Prostate gland (tissue), 2 donors: Measurements from ENCODE around the gene WWTR1. TPM values are rescaled to one million over a fixed set of nuclear protein-coding genes. Genes with fewer than 3 reads are reported as not detected.

ENCODE experiments used
- DNase-seq: peaks from one replicate; pipeline ENCODE4 v3.0.0-alpha.2; 2019; ENCODE audit warnings: low spot score
- H3K27ac ChIP-seq, 2 donors: fragments of 200-600 bp; sonication (generic); 2 replicates each; pipeline ENCODE4 v1.5.1; 2017 to 2019
- H3K27me3 ChIP-seq: fragments of 200-600 bp; sonication (generic); replicated peaks from 2 replicates; pipeline ENCODE4 v1.5.1; 2019; ENCODE audit not compliant: insufficient read depth
- H3K36me3 ChIP-seq, 2 donors: fragments of 200-600 bp; sonication (generic); 1 replicate in 1 of 2; 2 replicates in 1 of 2; pipeline versions ENCODE4 v1.5.1 to v1.8.1; 2017 to 2019
- H3K4me1 ChIP-seq: fragments of 200-600 bp; sonication (generic); replicated peaks from 2 replicates; pipeline ENCODE4 v1.5.1; 2019
- H3K4me3 ChIP-seq, 2 donors: fragments of 200-600 bp; sonication (generic); 2 replicates each; pipeline ENCODE4 v1.5.1; 2017 to 2019
- H3K9me3 ChIP-seq: fragments of 200-600 bp; sonication (generic); 2 replicates; pipeline ENCODE4 v1.5.1; 2017
- CTCF ChIP-seq, 4 experiments: fragments of 200-600 bp in 2 of 4; fragments of 450-650 bp in 2 of 4; sonication (generic) in 2 of 4; IDR thresholded peaks; 1 replicate in 3 of 4; 2 replicates in 1 of 4; pipeline ENCODE4 v1.5.1; 2016 to 2019; ENCODE audit warnings: antibody characterized with exemption in 4 of 4, mild to moderate bottlenecking in 2 of 4, moderate library complexity in 2 of 4
- POLR2A ChIP-seq: fragments of 450-650 bp; IDR thresholded peaks from one replicate; pipeline ENCODE4 v1.6.1; 2016; ENCODE audit warnings: antibody characterized with exemption, mild to moderate bottlenecking
- POLR2AphosphoS5 ChIP-seq: sonication (generic); formaldehyde crosslinking; IDR thresholded peaks from one replicate; pipeline ENCODE4 v1.6.1; 2017; ENCODE audit warnings: antibody characterized with exemption
- WGBS: methylation state at CpG from one replicate; pipeline ENCODE4 v1.1.5; 2018; 5-methylcytosine and 5-hydroxymethylcytosine counted together
- intact Hi-C: fragments of 100-400 bp; cut with DNase I; formaldehyde crosslinking; loops from one replicate; pipeline ENCODE4 v1.14.2; 2022
- total RNA-seq, 2 donors: library from RNA; depleted of rRNA; stranded (reverse); fragments of >200 nt; gene quantifications; one replicate each; pipeline ENCODE4 v1.1.0, GENCODE V29; 2016

The WWTR1 gene
- total RNA-seq, 2 donors from 2014 or later, result 47.5 to 79.4 TPM

GRCh38 chr3:149581248-149581647 lies 76.6 kb downstream of the WWTR1 start:
- no peak overlapping the region for H3K4me3 ChIP-seq
- TF ChIP-seq POLR2A, result no peak
- no peak for TF ChIP-seq CTCF (IDR thresholded peaks at IDR 0.05)
- no peak for TF ChIP-seq POLR2AphosphoS5
- WGBS, result 32% methylated on average over 2 of the region's 2 CpGs
- H3K9me3 ChIP-seq, result no peaks in the 10 kb centered on the region
- H3K27me3 ChIP-seq, result no peaks in the 10 kb centered on the region
- intact Hi-C loops, result no loop called here
- DNase-seq, result no peak
- no peak overlapping the region for H3K27ac ChIP-seq
- H3K4me1 ChIP-seq, result peaks cover 7% of the 10 kb centered on the region
- H3K36me3 ChIP-seq, result no peaks in the 10 kb centered on the region

- H3K27ac ChIP-seq, result no peak overlapping the region
- no peaks in the 10 kb centered on the region for H3K27me3 ChIP-seq
- 63% methylated on average over 4 of the region's 4 CpGs for WGBS
- H3K9me3 ChIP-seq, result no peaks in the 10 kb centered on the region
- H3K4me3 ChIP-seq, result no peak overlapping the region
- intact Hi-C loops, result loop anchor here (5.0 kb wide), 1 partner anchor 77 kb away; the partner anchor contains the start of gene WWTR1
- peaks cover 7% of the 10 kb centered on the region for H3K4me1 ChIP-seq
- H3K36me3 ChIP-seq, result no peaks in the 10 kb centered on the region
- TF ChIP-seq CTCF (IDR thresholded peaks at IDR 0.05) (no peak), POLR2A (no peak), POLR2AphosphoS5 (no peak)
- DNase-seq, result no peak
Measured at GRCh38 chr3:149579838-149580542, 77.8 kb downstream of the WWTR1 start.

- no peak overlapping the region for H3K27ac ChIP-seq
- H3K27me3 ChIP-seq, result no peaks in the 10 kb centered on the region
- H3K36me3 ChIP-seq, result no peaks in the 10 kb centered on the region
- WGBS, result 92% methylated on average over 1 of the region's 1 CpG
- no peak for DNase-seq
- H3K4me1 ChIP-seq, result peaks cover 7% of the 10 kb centered on the region
- H3K9me3 ChIP-seq, result no peaks in the 10 kb centered on the region
- H3K4me3 ChIP-seq, result no peak overlapping the region
- TF ChIP-seq POLR2A, result no peak
- no peak for TF ChIP-seq CTCF (IDR thresholded peaks at IDR 0.05)
- no peak for TF ChIP-seq POLR2AphosphoS5
- intact Hi-C loops, result loop anchor here (5.0 kb wide), 1 partner anchor 78 kb away; the partner anchor contains the start of gene WWTR1
Measured at GRCh38 chr3:149579161-149579560, 78.7 kb downstream of the WWTR1 start.

- no peak for DNase-seq
- intact Hi-C loops, result loop anchor here (5.0 kb wide), 1 partner anchor 80 kb away; the partner anchor contains the start of gene WWTR1
- no peak overlapping the region for H3K27ac ChIP-seq
- 90% methylated on average over 2 of the region's 2 CpGs for WGBS
- no peak overlapping the region for H3K4me3 ChIP-seq
- H3K36me3 ChIP-seq, result no peaks in the 10 kb centered on the region
- H3K9me3 ChIP-seq, result no peaks in the 10 kb centered on the region
- H3K27me3 ChIP-seq, result no peaks in the 10 kb centered on the region
- TF ChIP-seq CTCF (IDR thresholded peaks at IDR 0.05) (no peak), POLR2AphosphoS5 (no peak), POLR2A (no peak)
- peaks cover 7% of the 10 kb centered on the region for H3K4me1 ChIP-seq
Measured at GRCh38 chr3:149577801-149578200, 80.0 kb downstream of the WWTR1 start.
